PC-3 (cell line): ENCODE results near the gene DNM2. TPM values are rescaled to one million over a fixed set of nuclear protein-coding genes. Genes with fewer than 3 reads are reported as not detected.

Experiments used
- ATAC-seq: fragments of 200-7000 bp; cut with Tn5 transposase; 2 replicates; pipeline ENCODE4 v1.9.1; 2020; ENCODE audit warnings: mild to moderate bottlenecking, moderate library complexity
- BruUV-seq: library from RNA; stranded (reverse); fragments of 400-500 nt; replicated peaks from 2 replicates; lab custom pipeline; 2021; lab: Mats Ljungman, UMichigan
- CTCF ChIA-PET: fragments of 300-600 bp; sonication (Branson Sonifier 250); formaldehyde crosslinking; loops from one replicate; lab custom pipeline; 2022; ENCODE audit warnings: antibody characterized with exemption; lab: Charles Lee
- POLR2A ChIA-PET: fragments of 300-600 bp; sonication (Branson Sonifier 250); formaldehyde crosslinking; loops from one replicate; lab custom pipeline; 2022; ENCODE audit warnings: antibody characterized with exemption; ENCODE audit not compliant: unreplicated experiment; lab: Charles Lee
- DNase-seq: peaks from one replicate; pipeline ENCODE4 v3.0.0-alpha.2; 2015
- H2AFZ ChIP-seq: fragments of 300-600 bp; sonication (generic); 2 replicates; pipeline ENCODE4 v1.6.0; 2016; ENCODE audit warnings: antibody characterized with exemption, low read length
- H3F3A ChIP-seq: fragments of 300-600 bp; sonication (generic); one replicate; pipeline ENCODE4 v1.6.0; 2017; ENCODE audit warnings: antibody characterized with exemption, low read length, control low read depth, mild to moderate bottlenecking; ENCODE audit not compliant: unreplicated experiment
- H3K27ac ChIP-seq: fragments of 300-600 bp; sonication (generic); 2 replicates; pipeline ENCODE4 v1.5.1; 2016; ENCODE audit warnings: mild to moderate bottlenecking, low read length
- H3K27me3 ChIP-seq: fragments of 300-600 bp; sonication (generic); 2 replicates; pipeline ENCODE4 v1.6.1; 2016; ENCODE audit warnings: low read length, mixed read lengths
- H3K36me3 ChIP-seq: fragments of 300-600 bp; sonication (generic); 2 replicates; pipeline ENCODE4 v1.6.1; 2016; ENCODE audit warnings: low read depth, mixed run types, low read length, mixed read lengths
- H3K4me1 ChIP-seq: fragments of 300-600 bp; sonication (generic); 2 replicates; pipeline ENCODE4 v1.5.1; 2016; ENCODE audit warnings: low read length; ENCODE audit not compliant: insufficient read depth
- H3K4me2 ChIP-seq: fragments of 300-600 bp; sonication (generic); 2 replicates; pipeline ENCODE4 v1.6.0; 2016; ENCODE audit warnings: low read length
- H3K4me3 ChIP-seq: fragments of 300-600 bp; sonication (generic); 2 replicates; pipeline ENCODE4 v1.5.1; 2016; ENCODE audit warnings: mild to moderate bottlenecking, low read length, mixed read lengths
- H3K79me2 ChIP-seq: fragments of 300-600 bp; sonication (generic); 2 replicates; pipeline ENCODE4 v1.6.1; 2017; ENCODE audit warnings: low read length, mixed read lengths
- H3K9ac ChIP-seq: fragments of 300-600 bp; sonication (generic); 2 replicates; pipeline ENCODE4 v1.6.0; 2016; ENCODE audit warnings: mild to moderate bottlenecking, low read length
- H3K9me2 ChIP-seq: fragments of 300-600 bp; sonication (generic); replicated peaks from 2 replicates; pipeline ENCODE4 v1.6.1; 2016; ENCODE audit warnings: mixed run types, low read length, mixed read lengths
- H3K9me3 ChIP-seq: fragments of 300-600 bp; sonication (generic); 2 replicates; pipeline ENCODE4 v1.6.1; 2016; ENCODE audit warnings: low read length, mixed read lengths
- H4K20me1 ChIP-seq: fragments of 300-600 bp; sonication (generic); 2 replicates; pipeline ENCODE4 v1.6.1; 2016; ENCODE audit warnings: low read length, mixed read lengths
- CTCF ChIP-seq: fragments of 300-600 bp; sonication (generic); conservative IDR thresholded peaks from 2 replicates; pipeline ENCODE4 v1.5.1; 2017; ENCODE audit warnings: antibody characterized with exemption, low read depth, mild to moderate bottlenecking, low read length
- EZH2 ChIP-seq: fragments of 300-600 bp; sonication (generic); IDR thresholded peaks from one replicate; pipeline ENCODE4 v1.6.1; 2017; ENCODE audit warnings: antibody characterized with exemption, mild to moderate bottlenecking, low read length; ENCODE audit not compliant: unreplicated experiment
- EZH2phosphoT487 ChIP-seq: fragments of 300-600 bp; sonication (generic); IDR thresholded peaks from 2 replicates; pipeline ENCODE4 v1.6.1; 2018; ENCODE audit warnings: mild to moderate bottlenecking, antibody characterized with exemption, low read length, borderline replicate concordance
- intact Hi-C: fragments of 100-400 bp; cut with micrococcal nuclease; formaldehyde crosslinking; loops from 2 replicates; pipeline ENCODE4 v1.9.0; 2023
- total RNA-seq: library from RNA; depleted of rRNA; stranded (reverse); fragments of >200 nt; gene quantifications from 2 replicates; pipeline ENCODE4 v1.2.3, GENCODE V29; 2014

The DNM2 gene
- total RNA-seq, 1 experiment from 2014 or later = 150 TPM

GRCh38 chr19:10767726-10768125 lies 49.8 kb downstream of the DNM2 start:
- CTCF ChIA-PET = interaction anchor here (1.0 kb wide), 1 partner anchor 51 kb away, joined by 3 read pairs; no protein-coding TSS in a partner anchor

DNA sequence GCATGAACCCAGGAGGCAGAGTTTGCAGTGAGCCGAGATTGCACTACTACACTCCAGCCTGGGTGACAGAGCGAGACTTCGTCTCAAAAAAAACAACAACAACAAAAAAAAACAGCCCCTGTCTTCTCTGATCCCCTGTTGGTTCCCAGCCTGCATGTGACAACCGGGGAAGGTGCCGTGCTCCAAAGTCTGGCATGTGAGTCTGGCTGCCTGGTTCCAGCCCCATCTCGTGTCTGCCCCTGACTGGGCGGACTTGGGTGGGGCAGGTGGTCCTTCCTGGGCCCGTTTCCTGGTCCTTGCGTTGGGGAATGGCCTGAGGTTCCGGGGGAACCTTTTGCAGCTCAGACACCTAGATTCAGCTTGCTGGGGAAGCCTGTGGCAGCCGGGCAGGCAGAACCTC lies 50.5 kb downstream of the DNM2 start:
- DNase-seq = no peak
- no peaks in the 10 kb centered on the region for H3K27me3 ChIP-seq
- H3F3A ChIP-seq = no peaks in the 10 kb centered on the region
- POLR2A ChIA-PET = no interaction called here
- no peak overlapping the region for H3K27ac ChIP-seq
- H3K36me3 ChIP-seq = peaks cover 12% of the 10 kb centered on the region; the same call in 1 of the 2 replicates
- CTCF ChIA-PET = interaction anchor here (0.6 kb wide), 1 partner anchor 76 kb away, joined by 6 read pairs; no protein-coding TSS in a partner anchor
- no peak for ATAC-seq
- peaks cover 9% of the 10 kb centered on the region for H3K4me1 ChIP-seq
- no peaks in the 10 kb centered on the region for H3K9me3 ChIP-seq
- no peaks in the 10 kb centered on the region for H3K9me2 ChIP-seq
- TF ChIP-seq EZH2 (no peak), EZH2phosphoT487 (no peak), CTCF (no peak)
- no peak overlapping the region for H3K4me2 ChIP-seq
- no peak overlapping the region for H3K4me3 ChIP-seq
- intact Hi-C loops = no loop called here
- BruUV-seq = no TSS peak
- H3K9ac ChIP-seq = no peak overlapping the region
- peaks cover 40% of the 10 kb centered on the region for H3K79me2 ChIP-seq
- 0 out of 2 replicates have a peak, but pooled peaks cover 4% of the 10 kb centered on the region for H4K20me1 ChIP-seq
- H2AFZ ChIP-seq = no peak overlapping the region

More at GRCh38 chr19:10767726-10768125, 49.8 kb downstream of the DNM2 start:
- Histone ChIP-seq H3K27ac (no peak overlapping the region), H3K9me2 (no peaks in the 10 kb centered on the region), H3K4me1 (peaks cover 11% of the 10 kb centered on the region), H2AFZ (no peak overlapping the region), H3K4me2 (no peak overlapping the region), H3K9ac (no peak overlapping the region), H3K9me3 (no peaks in the 10 kb centered on the region), H3K4me3 (no peak overlapping the region), H3K27me3 (no peaks in the 10 kb centered on the region), H4K20me1 (0 out of 2 replicates have a peak, but pooled peaks cover 4% of the 10 kb centered on the region), H3K79me2 (peaks cover 43% of the 10 kb centered on the region), H3K36me3 (peaks cover 12% of the 10 kb centered on the region; the same call in 1 of the 2 replicates), H3F3A (no peaks in the 10 kb centered on the region)
- DNase-seq (no peak), ATAC-seq (no peak)
- TF ChIP-seq EZH2 = no peak
- no peak for TF ChIP-seq CTCF
- TF ChIP-seq EZH2phosphoT487 = no peak
- no TSS peak for BruUV-seq
- POLR2A ChIA-PET = no interaction called here
- intact Hi-C loops = no loop called here

- no peak overlapping the region for H2AFZ ChIP-seq
- TF ChIP-seq EZH2 = no peak
- TF ChIP-seq EZH2phosphoT487 = no peak
- TF ChIP-seq CTCF = no peak
- H3K9ac ChIP-seq = no peak overlapping the region
- BruUV-seq = no TSS peak
- no peaks in the 10 kb centered on the region for H3F3A ChIP-seq
- H3K27ac ChIP-seq = no peak overlapping the region
- H3K9me3 ChIP-seq = no peaks in the 10 kb centered on the region
- no peaks in the 10 kb centered on the region for H3K9me2 ChIP-seq
- ChIA-PET POLR2A (no interaction called here), CTCF (interaction anchor here (0.6 kb wide), 1 partner anchor 77 kb away, joined by 6 read pairs; no protein-coding TSS in a partner anchor)
- no peak overlapping the region for H3K4me2 ChIP-seq
- peaks cover 12% of the 10 kb centered on the region; the same call in 1 of the 2 replicates for H3K36me3 ChIP-seq
- DNase-seq = no peak
- no peaks in the 10 kb centered on the region for H3K27me3 ChIP-seq
- intact Hi-C loops = no loop called here
- 0 out of 2 replicates have a peak, but pooled peaks cover 4% of the 10 kb centered on the region for H4K20me1 ChIP-seq
- no peak for ATAC-seq
- H3K4me1 ChIP-seq = peaks cover 13% of the 10 kb centered on the region
- H3K4me3 ChIP-seq = no peak overlapping the region
- peaks cover 37% of the 10 kb centered on the region for H3K79me2 ChIP-seq
Measured at GRCh38 chr19:10768936-10769335, 51.1 kb downstream of the DNM2 start.
